Body of pancreas (tissue), 4 donors: ENCODE data around the gene SLC16A1. TPM values are rescaled to one million over a fixed set of nuclear protein-coding genes. Genes with fewer than 3 reads are reported as not detected.
"Not testable (repeated sequence)": the region's sequence is repeated elsewhere in the genome, so short reads cannot be mapped to it uniquely, and the experiment has no call there.

Experiments
- ATAC-seq: fragments of 150-250 bp; one replicate; pipeline ENCODE4 v1.9.1; 2016
- DNase-seq, 4 donors: peaks; one replicate each; pipeline ENCODE4 v3.0.0-alpha.2; 2019
- H3K27ac ChIP-seq, 4 donors: fragments of 200-600 bp; sonication (generic); 1 replicate in 3 of 4; 2 replicates in 1 of 4; pipeline versions ENCODE4 v1.5.1 to v1.6.1; 2016 to 2019; ENCODE audit warnings: mild to moderate bottlenecking in 1 of 4, mixed read lengths in 1 of 4, moderate library complexity in 1 of 4
- H3K27me3 ChIP-seq, 2 donors: fragments of 200-600 bp; sonication (generic); one replicate each; pipeline ENCODE4 v1.6.0; 2016; ENCODE audit warnings: mild to moderate bottlenecking in 1 of 2
- H3K36me3 ChIP-seq, 2 donors: fragments of 200-600 bp; sonication (generic); replicated peaks in 1 of 2; 2 replicates each; pipeline ENCODE4 v1.5.1; 2016; ENCODE audit warnings: low read depth in 2 of 2; ENCODE audit not compliant: insufficient read depth in 1 of 2
- H3K4me1 ChIP-seq: fragments of 200-600 bp; sonication (generic); one replicate; pipeline ENCODE4 v1.6.0; 2016
- H3K4me3 ChIP-seq, 2 donors: fragments of 200-600 bp; sonication (generic); 1 replicate in 1 of 2; 2 replicates in 1 of 2; pipeline ENCODE4 v1.5.1; 2016 to 2019
- H3K9me3 ChIP-seq, 3 donors: fragments of 200-600 bp; sonication (generic); 1 replicate in 2 of 3; 2 replicates in 1 of 3; pipeline ENCODE4 v1.5.1; 2016
- CTCF ChIP-seq, 7 experiments: fragments of 450-650 bp in 4 of 7; fragments of 200-600 bp in 3 of 7; sonication (generic) in 3 of 7; IDR thresholded peaks; one replicate each; pipeline ENCODE4 v1.5.1; 2016 to 2019; ENCODE audit warnings: antibody characterized with exemption in 7 of 7
- POLR2A ChIP-seq, 3 donors: fragments of 450-650 bp; IDR thresholded peaks; one replicate each; pipeline ENCODE4 v1.6.1; 2016; ENCODE audit warnings: antibody characterized with exemption in 3 of 3, mild to moderate bottlenecking in 2 of 3
- WGBS, 2 donors: methylation state at CpG; one replicate each; pipeline ENCODE4 v1.1.5; 2017; 5-methylcytosine and 5-hydroxymethylcytosine counted together
- intact Hi-C: fragments of 100-400 bp; cut with DNase I; formaldehyde crosslinking; loops from one replicate; pipeline ENCODE4 v1.15.1; 2023
- total RNA-seq, 2 donors: library from RNA; depleted of rRNA; stranded (reverse); fragments of >200 nt; gene quantifications; one replicate each; pipeline ENCODE4 v1.1.0, GENCODE V29; 2016

The SLC16A1 gene
- total RNA-seq, 2 donors from 2014 or later = 2.9 to 3.3 TPM

DNA sequence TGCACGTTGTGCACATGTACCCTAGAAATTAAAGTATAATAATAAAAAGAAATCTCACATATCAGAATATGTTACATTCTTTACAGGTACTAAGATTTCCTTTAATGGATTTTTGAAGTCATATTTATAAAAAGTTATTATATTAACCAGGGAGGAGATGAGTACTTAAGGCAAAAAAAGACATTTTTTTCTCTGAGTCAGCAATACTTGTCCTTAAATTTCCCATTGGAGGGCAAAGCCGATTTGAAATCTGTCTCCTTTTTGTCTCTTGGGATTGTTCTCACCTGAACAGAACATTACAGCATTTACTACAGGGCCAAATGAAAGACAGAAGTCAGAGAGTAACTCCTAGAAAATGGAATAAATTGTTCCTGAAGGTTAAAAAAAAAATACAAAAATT lies 26.3 kb upstream of the SLC16A1 start:
- no peak for TF ChIP-seq CTCF (IDR thresholded peaks at IDR 0.05)
- TF ChIP-seq POLR2A (IDR thresholded peaks at IDR 0.05) = no peak
- ATAC-seq (no peak), DNase-seq (no peak)
- intact Hi-C loops = no loop called here
- H3K36me3 ChIP-seq = no peaks in the 10 kb centered on the region
- no peaks in the 10 kb centered on the region for H3K9me3 ChIP-seq
- 79 to 86% methylated on average over 2 of the region's 2 CpGs for WGBS, 2 donors
- no peak overlapping the region for H3K27ac ChIP-seq
- no peaks in the 10 kb centered on the region for H3K27me3 ChIP-seq
- H3K4me1 ChIP-seq = no peaks in the 10 kb centered on the region
- H3K4me3 ChIP-seq = no peak overlapping the region

GRCh38 chr1:112981834-112982233 lies 25.8 kb upstream of the SLC16A1 start:
- 88 to 95% methylated on average over 8 of the region's 8 CpGs for WGBS, 2 donors
- H3K27ac ChIP-seq, H3K4me3 ChIP-seq, H3K36me3 ChIP-seq, H3K27me3 ChIP-seq, DNase-seq, H3K4me1 ChIP-seq, ATAC-seq, intact Hi-C loops, H3K9me3 ChIP-seq: not testable (repeated sequence)

DNA sequence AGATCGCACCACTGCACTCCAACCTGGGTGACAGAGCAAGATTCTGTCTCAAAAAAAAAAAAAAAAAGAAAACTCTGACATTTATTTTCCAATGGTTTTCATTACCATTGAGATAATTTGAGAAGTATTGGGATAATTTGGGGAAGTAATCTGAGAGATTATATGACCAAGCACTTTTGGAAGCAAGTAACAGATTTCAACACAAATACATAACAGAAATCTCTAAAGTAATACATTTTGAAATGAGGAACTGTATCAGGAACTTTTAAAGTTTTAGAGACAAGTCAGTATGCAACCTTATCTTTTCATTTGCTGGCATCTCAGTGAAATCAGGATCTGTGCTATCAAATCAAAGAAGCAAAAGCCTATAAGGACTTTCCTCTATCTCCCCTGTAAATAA lies 25.4 kb upstream of the SLC16A1 start:
- no peak for TF ChIP-seq CTCF (IDR thresholded peaks at IDR 0.05)
- TF ChIP-seq POLR2A (IDR thresholded peaks at IDR 0.05) = no peak
- Histone ChIP-seq H3K4me1 (no peaks in the 10 kb centered on the region), H3K4me3 (no peak overlapping the region), H3K27ac (no peak overlapping the region), H3K27me3 (no peaks in the 10 kb centered on the region), H3K36me3 (no peaks in the 10 kb centered on the region), H3K9me3 (no peaks in the 10 kb centered on the region)
- DNase-seq = no peak
- no peak for ATAC-seq
- intact Hi-C loops = no loop called here
- WGBS, 2 donors = 71 to 95% methylated on average over 1 of the region's 1 CpG

GRCh38 chr1:112975336-112975735 lies 19.3 kb upstream of the SLC16A1 start:
- 82 to 91% methylated on average over 5 of the region's 5 CpGs for WGBS, 2 donors
- Histone ChIP-seq H3K36me3 (no peaks in the 10 kb centered on the region), H3K27ac (no peak overlapping the region), H3K4me3 (no peak overlapping the region), H3K9me3 (no peaks in the 10 kb centered on the region), H3K4me1 (no peaks in the 10 kb centered on the region), H3K27me3 (no peaks in the 10 kb centered on the region)
- TF ChIP-seq CTCF (IDR thresholded peaks at IDR 0.05) = no peak
- TF ChIP-seq POLR2A (IDR thresholded peaks at IDR 0.05) = no peak
- ATAC-seq = no peak
- DNase-seq = no peak
- intact Hi-C loops = no loop called here

GRCh38 chr1:112974646-112975045 lies 18.6 kb upstream of the SLC16A1 start:
- no peak for TF ChIP-seq POLR2A (IDR thresholded peaks at IDR 0.05)
- TF ChIP-seq CTCF (IDR thresholded peaks at IDR 0.05) = no peak
- ATAC-seq (no peak), DNase-seq (no peak)
- no peak overlapping the region for H3K4me3 ChIP-seq
- no peaks in the 10 kb centered on the region for H3K4me1 ChIP-seq
- intact Hi-C loops = no loop called here
- 37 to 61% methylated on average over 1 of the region's 1 CpG for WGBS, 2 donors
- no peak overlapping the region for H3K27ac ChIP-seq
- H3K27me3 ChIP-seq = no peaks in the 10 kb centered on the region
- H3K9me3 ChIP-seq = no peaks in the 10 kb centered on the region
- H3K36me3 ChIP-seq = no peaks in the 10 kb centered on the region
